ENCODE results near the gene SETBP1. TPM values are rescaled to one million over a fixed set of nuclear protein-coding genes. Genes with fewer than 3 reads are reported as not detected.

Gene SETBP1
- total and polyA plus RNA-seq, 2 of the 13 experiments (the other 11 are each of a cell fraction or from before 2014, with no cell fraction given), result 0.18 to 0.65 TPM

DNA sequence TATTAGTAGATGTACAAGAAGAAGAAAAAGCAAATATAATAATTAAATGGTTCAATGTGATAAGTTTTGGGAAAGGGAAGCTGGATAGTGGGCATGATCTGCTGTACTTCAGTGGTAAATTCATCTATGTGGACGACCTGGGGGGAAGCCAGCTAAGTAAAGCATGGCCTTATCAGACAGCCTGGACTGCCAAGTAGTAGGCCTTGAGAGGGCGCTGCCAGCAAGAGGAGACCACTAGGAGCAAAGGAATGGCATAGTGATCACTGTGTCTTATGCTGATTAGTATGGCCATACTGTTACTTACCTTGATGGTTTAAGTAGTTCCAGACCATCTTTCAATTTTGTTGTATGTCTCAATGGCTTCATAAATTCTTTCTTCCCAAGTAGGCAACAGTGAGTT is 287.6 kb downstream of the SETBP1 start:
- TF ChIP-seq ZNF264 (CRISPR knock-in tag; IDR thresholded peaks at IDR 0.05) (no peak), ZFYVE20 (CRISPR knock-in tag; IDR thresholded peaks at IDR 0.05; ENCODE audit: borderline replicate concordance, low read depth) (no peak), MEF2D (CRISPR knock-in tag; IDR thresholded peaks at IDR 0.05) (no peak), TAF15 (IDR thresholded peaks at IDR 0.05; ENCODE audit: low read depth, low read length, poor library complexity, severe bottlenecking) (no peak), ZNF562 (CRISPR knock-in tag; IDR thresholded peaks at IDR 0.05; ENCODE audit: borderline replicate concordance) (no peak), JUN (CRISPR knock-in tag; IDR thresholded peaks at IDR 0.05) (no peak), ZNF619 (CRISPR knock-in tag; IDR thresholded peaks at IDR 0.05) (no peak), TSC22D2 (CRISPR knock-in tag; IDR thresholded peaks at IDR 0.05; ENCODE audit: borderline replicate concordance) (no peak), ZNF3 (CRISPR knock-in tag; IDR thresholded peaks at IDR 0.05) (no peak), TRIM24 (CRISPR knock-in tag; IDR thresholded peaks at IDR 0.05) (no peak), NR2F1 (CRISPR knock-in tag; IDR thresholded peaks at IDR 0.05) (no peak), FLYWCH1 (CRISPR knock-in tag; IDR thresholded peaks at IDR 0.05) (no peak), TCF12 (IDR thresholded peaks at IDR 0.05) (no peak), TCF12 (CRISPR knock-in tag; IDR thresholded peaks at IDR 0.05) (no peak), ZSCAN25 (CRISPR knock-in tag; IDR thresholded peaks at IDR 0.05) (no peak), GPN1 (CRISPR knock-in tag; IDR thresholded peaks at IDR 0.05; ENCODE audit: borderline replicate concordance) (no peak), NAIF1 (CRISPR knock-in tag; IDR thresholded peaks at IDR 0.05; ENCODE audit: borderline replicate concordance) (no peak), MXI1 (IDR thresholded peaks at IDR 0.05; ENCODE audit: borderline replicate concordance, low read depth, low read length) (no peak)
- TF ChIP-seq, protein P1, sequence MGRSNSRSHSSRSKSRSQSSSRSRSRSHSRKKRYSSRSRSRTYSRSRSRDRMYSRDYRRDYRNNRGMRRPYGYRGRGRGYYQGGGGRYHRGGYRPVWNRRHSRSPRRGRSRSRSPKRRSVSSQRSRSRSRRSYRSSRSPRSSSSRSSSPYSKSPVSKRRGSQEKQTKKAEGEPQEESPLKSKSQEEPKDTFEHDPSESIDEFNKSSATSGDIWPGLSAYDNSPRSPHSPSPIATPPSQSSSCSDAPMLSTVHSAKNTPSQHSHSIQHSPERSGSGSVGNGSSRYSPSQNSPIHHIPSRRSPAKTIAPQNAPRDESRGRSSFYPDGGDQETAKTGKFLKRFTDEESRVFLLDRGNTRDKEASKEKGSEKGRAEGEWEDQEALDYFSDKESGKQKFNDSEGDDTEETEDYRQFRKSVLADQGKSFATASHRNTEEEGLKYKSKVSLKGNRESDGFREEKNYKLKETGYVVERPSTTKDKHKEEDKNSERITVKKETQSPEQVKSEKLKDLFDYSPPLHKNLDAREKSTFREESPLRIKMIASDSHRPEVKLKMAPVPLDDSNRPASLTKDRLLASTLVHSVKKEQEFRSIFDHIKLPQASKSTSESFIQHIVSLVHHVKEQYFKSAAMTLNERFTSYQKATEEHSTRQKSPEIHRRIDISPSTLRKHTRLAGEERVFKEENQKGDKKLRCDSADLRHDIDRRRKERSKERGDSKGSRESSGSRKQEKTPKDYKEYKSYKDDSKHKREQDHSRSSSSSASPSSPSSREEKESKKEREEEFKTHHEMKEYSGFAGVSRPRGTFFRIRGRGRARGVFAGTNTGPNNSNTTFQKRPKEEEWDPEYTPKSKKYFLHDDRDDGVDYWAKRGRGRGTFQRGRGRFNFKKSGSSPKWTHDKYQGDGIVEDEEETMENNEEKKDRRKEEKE (IDR thresholded peaks at IDR 0.05), result no peak
- TF ChIP-seq, protein P2, sequence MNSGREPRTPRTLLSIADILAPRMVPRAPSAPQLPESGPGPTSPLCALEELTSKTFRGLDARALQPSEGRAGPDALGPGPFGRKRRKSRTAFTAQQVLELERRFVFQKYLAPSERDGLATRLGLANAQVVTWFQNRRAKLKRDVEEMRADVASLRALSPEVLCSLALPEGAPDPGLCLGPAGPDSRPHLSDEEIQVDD (CRISPR knock-in tag; IDR thresholded peaks at IDR 0.05; ENCODE audit: borderline replicate concordance), result no peak
- ChIA-PET POLR2A (no interaction called here), CTCF (ENCODE audit: low intra/inter-chr PET ratio, low total read pairs) (no interaction called here)
- no peaks in the 10 kb centered on the region for H3K27me3 ChIP-seq (ENCODE audit: control insufficient read depth in 1 of 2, insufficient read depth in 2 of 2, low read length in 2 of 2)
- no peak overlapping the region for H3K4me3 ChIP-seq (replicated peaks in 1 of 3; ENCODE audit: insufficient read depth in 1 of 3, low read depth in 2 of 3, low read length in 3 of 3)
- no peaks in the 10 kb centered on the region for H3K4me1 ChIP-seq (ENCODE audit: insufficient read depth, low read length)
- no TSS peak for BruUV-seq (replicated peaks)
- ATAC-seq (no peak), DNase-seq (ENCODE audit: low spot score) (no peak), FAIRE-seq (no peak)
- H4K20me1 ChIP-seq (ENCODE audit: insufficient read depth, low read length), result no peaks in the 10 kb centered on the region
- H3K79me2 ChIP-seq (ENCODE audit: insufficient read depth, low read length), result no peaks in the 10 kb centered on the region
- intact Hi-C loops (cut with micrococcal nuclease; ENCODE audit: unreplicated experiment), result no loop called here
- WGBS (ENCODE audit: low lambda C conversion rate), result 36% methylated on average over 1 of the region's 2 CpGs
- H3K9me3 ChIP-seq (ENCODE audit: low read length), result no peaks in the 10 kb centered on the region
- no peak overlapping the region for H3K27ac ChIP-seq (ENCODE audit: extremely low read length, insufficient read depth, low read length)
- H2AFZ ChIP-seq (ENCODE audit: low read length), result no peak overlapping the region
- H3K36me3 ChIP-seq (replicated peaks in 1 of 2; ENCODE audit: control insufficient read depth in 1 of 2, insufficient read depth in 2 of 2, low read length in 2 of 2), result no peaks in the 10 kb centered on the region
- in situ Hi-C loops (cut with HindIII; ENCODE audit: extremely low pct_ligation_motif_present, low pct_unique_long_range_greater_than_20kb), result no loop called here
- H3K4me2 ChIP-seq (ENCODE audit: low read depth, low read length), result no peak overlapping the region
- H3K9ac ChIP-seq (ENCODE audit: insufficient read depth, low read depth, low read length), result no peak overlapping the region
